Purkinje cell (primary cell): ENCODE measurements around the gene LENEP. TPM values are rescaled to one million over a fixed set of nuclear protein-coding genes. Genes with fewer than 3 reads are reported as not detected.

Experiments
- polyA plus RNA-seq: library from polyadenylated mRNA; unstranded; fragments of >200 nt; fragmentation: Nextera tagmentation; gene quantifications from 2 replicates; pipeline ENCODE4 v1.2.1, GENCODE V29; 2014

The LENEP gene, protein sequence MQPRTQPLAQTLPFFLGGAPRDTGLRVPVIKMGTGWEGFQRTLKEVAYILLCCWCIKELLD
- not detected in 2 replicates for polyA plus RNA-seq

DNA sequence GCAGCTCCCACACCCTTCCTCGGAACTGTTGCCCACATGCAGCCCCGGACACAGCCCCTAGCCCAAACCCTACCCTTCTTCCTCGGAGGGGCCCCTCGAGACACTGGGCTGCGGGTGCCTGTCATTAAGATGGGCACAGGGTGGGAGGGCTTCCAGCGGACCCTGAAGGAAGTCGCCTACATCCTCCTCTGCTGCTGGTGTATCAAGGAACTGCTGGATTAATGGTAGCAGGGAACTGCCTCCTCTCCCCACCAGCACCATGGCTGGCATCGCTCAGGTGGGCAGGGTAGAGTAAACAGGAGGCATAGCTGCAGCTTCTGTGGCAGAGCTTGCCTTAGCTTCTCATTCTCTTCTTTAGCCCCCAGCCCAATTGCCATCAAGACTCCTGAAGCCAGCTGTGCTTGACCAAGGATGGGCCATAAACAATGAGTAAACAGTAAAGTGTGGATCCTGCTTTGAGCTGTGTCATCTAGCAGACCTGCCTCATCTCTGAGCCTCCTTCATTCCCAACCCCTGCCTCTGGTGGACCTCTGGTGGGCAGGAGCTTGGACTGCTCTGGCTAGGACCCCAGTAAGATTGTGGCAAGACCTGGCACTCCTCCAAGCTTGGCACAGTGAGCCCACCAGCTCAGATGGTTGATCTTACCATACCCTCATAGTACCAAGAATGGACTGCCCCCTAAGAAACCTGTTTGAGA is at the start of gene LENEP:
Gene LENEP (plus strand): TSS at position 15 of the 697 bp plus-strand sequence. CDS start 22 bp downstream, at position 37.

DNA sequence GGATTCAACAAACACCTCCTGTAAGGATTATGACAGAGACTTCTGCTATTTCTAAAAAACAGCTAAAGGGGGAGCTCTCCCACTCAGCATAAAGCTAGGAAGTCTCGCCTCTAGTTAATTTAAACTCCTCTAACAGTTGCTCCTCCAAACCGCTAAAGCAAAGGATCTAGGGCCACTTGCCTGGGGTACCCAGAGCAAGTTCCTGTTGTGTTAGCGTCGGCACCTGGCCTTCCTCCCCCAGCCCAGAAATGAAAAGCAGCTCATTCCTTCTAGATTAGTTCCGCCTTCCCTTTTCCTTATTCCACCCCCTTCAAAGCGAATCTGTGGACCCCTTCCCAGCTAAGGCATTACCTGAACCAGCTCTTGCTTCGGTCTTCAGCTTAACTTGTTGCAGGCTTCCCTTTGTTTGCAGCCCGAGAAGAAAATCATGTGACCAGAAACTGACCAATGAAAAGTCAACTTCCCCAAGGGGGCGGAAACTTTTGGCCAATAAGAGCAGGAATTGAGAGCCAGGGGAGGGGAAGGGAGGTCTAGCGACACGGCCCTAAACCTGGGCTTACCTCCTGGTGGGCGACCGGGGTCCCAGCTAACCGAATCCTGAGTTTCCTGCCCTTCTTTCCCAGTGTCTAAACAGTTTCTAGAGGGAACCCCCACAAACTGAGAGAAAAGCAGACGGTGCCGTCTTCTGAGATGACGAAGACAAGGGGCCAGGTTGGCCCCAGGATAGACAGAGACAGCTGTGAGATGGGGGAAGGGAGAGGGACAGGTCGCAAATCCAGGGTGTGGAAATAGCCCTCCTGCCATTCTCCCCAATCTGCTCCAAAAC is 37.5 kb upstream of the LENEP start, which contains the start of gene PBXIP1:
Gene PBXIP1 (minus strand): TSS at position 382 of the 826 bp plus-strand sequence. CDS start 2,378 bp downstream, outside the sequence.

DNA sequence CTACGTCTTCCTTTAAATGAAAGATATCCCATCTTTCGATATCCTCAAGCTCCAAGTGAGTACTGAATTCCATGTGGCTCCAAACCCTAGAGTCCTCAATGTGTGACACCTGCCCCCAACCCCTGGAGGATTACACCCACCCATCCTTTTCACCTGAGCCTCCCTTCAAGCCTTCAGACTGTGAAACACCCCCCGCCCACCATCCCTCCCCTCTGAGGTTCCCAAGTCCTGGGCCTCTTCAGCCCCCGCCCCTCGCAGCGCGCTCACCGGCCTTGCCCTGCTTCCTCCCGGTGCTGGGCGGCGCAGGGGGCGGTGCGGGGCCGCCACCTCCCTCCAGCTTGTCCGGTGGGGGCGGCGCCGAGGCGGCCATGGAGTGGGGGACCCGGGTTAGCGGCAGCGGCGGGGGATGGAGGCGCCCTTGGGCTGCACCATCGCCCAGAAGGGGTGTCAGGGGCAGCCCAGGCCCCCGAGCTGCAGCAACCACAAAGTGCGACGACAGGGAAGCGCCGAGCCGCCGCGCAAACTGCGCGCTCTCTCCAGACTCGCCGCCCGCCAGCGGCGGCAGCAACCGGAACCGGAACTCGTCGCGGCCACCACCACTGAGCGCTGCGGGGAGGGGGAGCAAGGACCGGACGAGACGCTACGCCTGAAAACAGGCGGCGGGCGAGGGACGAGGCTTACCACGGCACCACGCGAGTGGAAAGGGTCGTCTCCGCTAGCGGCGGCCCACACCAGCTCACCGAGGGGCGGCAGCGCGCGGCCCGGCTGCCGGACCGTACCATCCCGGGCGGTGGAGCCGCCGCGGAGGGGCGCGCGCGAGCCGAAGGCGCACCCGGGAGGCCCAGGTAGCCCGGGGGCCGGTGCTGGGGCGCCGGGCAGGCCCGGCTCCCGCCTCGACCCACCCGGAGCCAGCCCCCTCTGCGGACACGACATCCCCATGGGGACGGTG is 31.9 kb upstream of the LENEP start, which contains the start of gene PYGO2:
Gene PYGO2 (minus strand): TSS at position 576 of the 949 bp plus-strand sequence. CDS start 206 bp downstream, at position 370.

DNA sequence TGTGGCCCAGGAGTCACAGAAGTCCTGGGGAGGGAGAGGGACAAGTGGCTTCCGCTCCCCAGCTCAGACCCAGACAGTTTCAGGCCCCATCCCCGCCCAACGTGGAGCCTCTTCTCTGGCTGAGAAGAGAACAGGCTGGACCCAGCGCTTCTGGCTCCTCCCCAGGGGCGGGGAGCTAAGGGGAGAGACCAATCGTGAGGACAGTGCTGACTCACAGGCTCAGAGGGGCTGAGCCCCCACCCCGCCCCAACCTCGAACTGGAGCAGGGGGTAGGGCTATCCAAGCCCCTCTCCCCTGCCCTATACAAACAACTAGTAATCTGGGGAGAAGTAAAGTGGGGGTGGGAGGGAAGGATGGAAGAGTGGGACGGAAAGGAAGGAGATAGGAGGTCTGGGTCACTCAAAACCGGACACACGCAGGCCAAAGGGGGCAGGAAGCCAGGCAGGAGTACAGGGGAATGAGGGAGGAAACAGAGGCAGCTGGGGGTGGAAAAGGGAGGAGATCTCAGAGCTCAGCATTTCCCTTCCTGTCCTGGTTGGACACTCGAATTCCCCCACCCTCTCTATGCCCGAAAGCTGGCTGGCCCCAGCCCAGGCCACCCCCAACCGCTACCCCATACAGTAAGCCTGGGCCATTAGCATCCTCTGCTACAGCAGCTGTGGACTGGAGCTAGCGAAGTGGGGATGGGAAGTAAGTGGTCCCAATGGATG is 22.6 kb upstream of the LENEP start, which contains the start of gene SHC1:
Gene SHC1 (minus strand): TSS at position 117 of the 710 bp plus-strand sequence. CDS start 221 bp downstream, outside the sequence.

DNA sequence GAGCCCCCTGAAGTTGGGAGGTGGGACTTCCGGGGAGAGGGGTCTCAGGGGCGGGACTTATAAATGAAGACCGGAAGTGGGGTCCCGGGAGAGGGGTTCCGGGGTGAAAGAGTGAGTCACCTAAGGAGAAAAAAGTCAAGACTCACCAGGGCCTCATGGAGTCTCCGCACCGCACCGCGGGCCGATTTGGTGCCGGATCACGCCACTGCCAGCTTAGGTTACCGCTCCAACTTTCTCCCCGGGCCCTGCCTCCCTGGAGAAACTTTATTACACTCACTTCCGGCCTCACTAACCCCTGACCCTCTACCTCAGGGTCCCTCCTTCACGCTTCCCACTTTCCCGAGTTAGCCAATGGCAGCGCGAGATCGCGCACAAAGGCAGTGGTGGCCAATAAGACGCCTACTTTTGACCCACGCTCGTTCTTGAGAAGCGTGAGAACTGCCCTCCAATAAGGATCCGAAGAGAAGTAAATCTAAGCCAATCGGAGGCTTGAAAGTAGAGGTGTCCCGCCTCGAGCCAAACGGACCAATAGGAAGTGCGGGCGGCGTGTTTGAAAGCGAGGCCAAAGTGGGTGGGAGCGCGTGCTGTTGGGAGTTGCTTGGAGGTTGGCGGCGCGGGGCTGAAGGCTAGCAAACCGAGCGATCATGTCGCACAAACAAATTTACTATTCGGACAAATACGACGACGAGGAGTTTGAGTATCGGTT is 19.1 kb upstream of the LENEP start, which contains the start of gene CKS1B:
Gene CKS1B (plus strand): TSS at position 580 of the 706 bp plus-strand sequence. CDS start 65 bp downstream, at position 645.

DNA sequence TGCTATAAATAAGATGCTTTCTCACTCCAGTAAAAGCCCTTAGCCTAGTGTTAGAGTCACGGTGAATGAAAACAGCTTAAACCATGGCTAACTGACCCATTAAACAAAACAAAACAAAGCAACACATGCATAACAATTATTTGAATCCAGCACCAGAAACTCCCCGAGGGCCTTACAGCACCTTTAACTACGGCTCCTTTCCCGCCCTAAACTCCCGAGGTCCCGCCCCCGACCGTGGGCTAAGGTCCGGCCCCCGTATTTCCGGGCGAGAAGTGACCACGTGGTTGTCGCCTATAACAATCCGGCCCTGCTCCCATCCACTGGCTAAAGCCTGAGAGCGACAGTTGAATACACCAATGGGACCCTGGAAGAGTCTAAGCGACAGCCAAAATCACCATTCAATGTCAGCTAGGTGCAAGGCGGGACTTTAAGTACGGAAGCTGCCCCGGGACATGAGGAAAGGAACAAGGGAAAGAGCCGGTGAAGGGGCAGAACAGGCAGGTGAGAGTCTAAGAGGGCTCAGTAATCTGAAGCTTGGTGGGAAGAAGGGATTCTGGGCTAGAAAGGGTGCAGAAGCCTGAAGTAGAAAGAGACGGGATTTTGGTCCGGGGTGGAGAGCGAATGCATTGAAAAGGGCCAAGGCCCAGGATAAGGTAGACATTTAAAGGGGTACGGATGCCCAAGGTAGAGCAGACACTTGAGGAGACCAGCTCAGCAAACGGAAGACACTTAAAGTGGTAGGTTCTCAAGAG is 10.3 kb upstream of the LENEP start, which contains the start of gene FLAD1:
Gene FLAD1 (plus strand): TSS at position 448 of the 752 bp plus-strand sequence. CDS start 351 bp downstream, outside the sequence.

DNA sequence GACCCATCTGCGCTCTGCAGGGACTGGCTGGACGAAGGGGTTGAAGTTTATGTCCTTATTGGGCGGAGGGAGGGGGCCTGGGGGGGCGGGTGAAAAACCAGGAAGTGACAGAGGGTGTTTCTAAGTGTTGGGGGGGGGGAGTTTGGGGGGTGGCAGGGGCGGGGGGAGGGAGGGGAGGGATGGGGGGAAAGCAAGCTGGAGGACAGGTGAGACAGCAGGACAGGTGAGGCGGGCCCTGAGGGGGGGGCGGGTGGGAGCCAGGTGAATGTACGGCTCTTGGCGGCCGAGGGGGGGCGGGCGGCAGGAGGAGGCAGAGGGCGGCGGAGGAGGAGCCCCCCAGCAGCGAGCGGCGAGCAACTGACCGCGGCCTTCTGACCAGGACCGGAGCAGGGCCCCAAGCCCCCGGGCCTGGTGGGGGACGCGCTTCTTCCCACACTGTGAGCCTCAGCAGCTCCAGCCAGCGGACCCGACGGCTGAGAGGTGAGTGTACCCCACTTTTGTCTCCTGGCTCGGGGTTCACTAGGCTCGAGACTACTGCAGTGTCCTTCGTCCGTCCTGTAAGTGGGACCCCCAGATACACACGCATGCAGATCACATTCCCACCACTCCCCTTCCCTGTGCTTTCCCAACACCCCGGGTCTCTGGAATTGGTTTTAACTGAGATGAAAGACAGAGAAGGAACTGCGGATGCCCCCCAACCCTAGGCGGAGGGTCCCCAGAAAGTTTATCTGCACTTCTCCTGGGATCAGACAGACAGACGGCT is 9.3 kb downstream of the LENEP start, which contains the start of gene ZBTB7B:
Gene ZBTB7B (plus strand): TSS at position 339 of the 763 bp plus-strand sequence. CDS start 11,859 bp downstream, outside the sequence.

DNA sequence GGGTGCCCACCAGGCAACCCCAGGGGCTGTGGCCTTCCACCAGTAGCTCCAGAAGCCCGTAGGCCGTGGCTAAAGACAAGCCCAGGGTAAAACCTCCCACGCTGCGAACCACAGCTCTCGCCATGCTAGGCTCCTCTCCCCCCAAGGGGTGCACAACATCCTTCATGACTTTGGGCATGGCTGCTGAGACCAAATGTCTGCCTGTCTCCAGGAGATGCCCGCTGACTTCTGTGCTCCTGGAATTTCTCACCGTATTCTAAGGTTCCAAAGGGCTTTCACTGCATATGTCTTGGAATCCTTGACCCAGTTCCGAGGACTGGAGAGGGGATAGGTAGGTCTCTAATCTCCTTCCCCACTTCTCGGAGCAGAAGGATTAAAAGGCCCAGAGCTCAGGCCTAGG is 40.1 kb downstream of the LENEP start, which contains the start of the genes DCST1 and DCST2:
Gene DCST1 (plus strand): TSS at position 301 of the 400 bp plus-strand sequence. CDS start 213 bp downstream, outside the sequence.
Gene DCST2 (minus strand): TSS at position 258 of the 400 bp plus-strand sequence. CDS start 80 bp downstream, at position 178.

Other genes with a start within 250 kb of the LENEP start
- gene KCNN3, start 123.3 kb upstream of the LENEP start, polyA plus RNA-seq, result 1.2 and 1.4 TPM in 2 replicates
- gene PMVK, start 56.9 kb upstream of the LENEP start, polyA plus RNA-seq, result 25.0 and 27.5 TPM in 2 replicates
- 1.2 and 1.5 TPM in 2 replicates for gene PBXIP1, start 37.5 kb upstream of the LENEP start, polyA plus RNA-seq
- 2.0 and 3.7 TPM in 2 replicates for gene PYGO2, start 31.8 kb upstream of the LENEP start, polyA plus RNA-seq
- gene SHC1, start 22.8 kb upstream of the LENEP start, polyA plus RNA-seq, result 1.3 and 2.0 TPM in 2 replicates
- gene CKS1B, start 18.9 kb upstream of the LENEP start, polyA plus RNA-seq, result 48.7 and 52.2 TPM in 2 replicates
- 21.8 and 34.5 TPM in 2 replicates for gene FLAD1, start 10.2 kb upstream of the LENEP start, polyA plus RNA-seq
- 0.15 TPM in 1 of 2 replicates, not detected in the other for gene ZBTB7B, start 9.2 kb downstream of the LENEP start, polyA plus RNA-seq
- gene DCST2, start 40.2 kb downstream of the LENEP start, polyA plus RNA-seq, result not detected in 2 replicates
- gene DCST1, start 40.2 kb downstream of the LENEP start, polyA plus RNA-seq, result not detected in 2 replicates
- 0.28 and 1.2 TPM in 2 replicates for gene ADAM15, start 57.7 kb downstream of the LENEP start, polyA plus RNA-seq
- gene EFNA4, start 70.2 kb downstream of the LENEP start, polyA plus RNA-seq, result not detected in 2 replicates
- 2.2 and 6.2 TPM in 2 replicates for gene EFNA3, start 85.3 kb downstream of the LENEP start, polyA plus RNA-seq
- gene EFNA1, start 134.3 kb downstream of the LENEP start, polyA plus RNA-seq, result 1.4 and 3.8 TPM in 2 replicates
- 4.2 and 5.1 TPM in 2 replicates for gene SLC50A1, start 142.3 kb downstream of the LENEP start, polyA plus RNA-seq
- 88.7 and 130 TPM in 2 replicates for gene DPM3, start 146.9 kb downstream of the LENEP start, polyA plus RNA-seq
- gene KRTCAP2, start 179.7 kb downstream of the LENEP start, polyA plus RNA-seq, result 468 and 662 TPM in 2 replicates
- 0.73 and 2.3 TPM in 2 replicates for gene TRIM46, start 180.3 kb downstream of the LENEP start, polyA plus RNA-seq
- 0.56 and 2.3 TPM in 2 replicates for gene THBS3, start 214.3 kb downstream of the LENEP start, polyA plus RNA-seq
- gene MTX1, start 215.1 kb downstream of the LENEP start, polyA plus RNA-seq, result 19.3 and 24.2 TPM in 2 replicates